Measurements from ENCODE around the gene SYAP1. TPM values are rescaled to one million over a fixed set of nuclear protein-coding genes. Genes with fewer than 3 reads are reported as not detected.

Gene SYAP1
- polyA plus RNA-seq (12.7 to 21.5 TPM (median 20.3 TPM) in 3 replicates), polyA minus RNA-seq (7.5 to 18.2 TPM (median 14.1 TPM) in 3 replicates)
- polyA plus RNA-seq (2011; ENCODE audit: low read depth), result 55.4 TPM
- polyA plus RNA-seq (2011; cell fraction: cytosol; rRNA removed), result 16.0 and 18.3 TPM in 2 replicates
- polyA plus RNA-seq (2011; cell fraction: nucleus; rRNA removed), result 11.6 and 13.4 TPM in 2 replicates
- polyA plus RNA-seq (2012; ENCODE audit: low replicate concordance), result 17.7 and 26.3 TPM in 2 replicates
- polyA minus RNA-seq (2011; cell fraction: cytosol; rRNA and poly(A)+ RNA removed), result 19.8 TPM
- polyA minus RNA-seq (2011; cell fraction: nucleus; rRNA and poly(A)+ RNA removed), result 8.0 and 13.1 TPM in 2 replicates

GRCh38 chrX:16719334-16720084 is at the start of gene SYAP1:
SYAP1 (plus strand) TSS chrX:16719612; CDS start chrX:16719725, 113 bp downstream.
- FAIRE-seq, result peak; percentile 96
- Histone ChIP-seq H2AFZ (ENCODE audit: control insufficient read depth, low read length) (peak within 1 kb of the TSS; percentile 95), H3K27ac (ENCODE audit: control insufficient read depth, insufficient read depth, low read length) (peak within 1 kb of the TSS; percentile 96), H3K9ac (ENCODE audit: control insufficient read depth, extremely low read depth, insufficient read depth, low read length) (peak within 1 kb of the TSS; percentile 96), H3K36me3 (ENCODE audit: control insufficient read depth in 2 of 2, extremely low read depth in 1 of 2, insufficient read depth in 2 of 2, low read length in 2 of 2) (peaks cover 0 to 4% of the 10 kb centered on the region in 2 experiments), H3K4me2 (ENCODE audit: control insufficient read depth, extremely low read depth, insufficient read depth, low read depth, low read length) (peak within 1 kb of the TSS; percentile 87), H3K9me1 (ENCODE audit: control insufficient read depth, extremely low read depth, insufficient read depth, low read length) (no peaks in the 10 kb centered on the region), H3K79me2 (ENCODE audit: control insufficient read depth, insufficient read depth, low read length) (peaks cover 46% of the 10 kb centered on the region), H3K4me3 (ENCODE audit: control insufficient read depth in 2 of 3, extremely low read depth in 1 of 3, insufficient read depth in 2 of 3, low read depth in 1 of 3, low read length in 3 of 3) (peak within 1 kb of the TSS; percentile 70 to 94 (median 92)), H3K9me3 (ENCODE audit: control insufficient read depth, low read depth, low read length) (no peaks in the 10 kb centered on the region), H3K4me1 (ENCODE audit: control insufficient read depth, extremely low read depth, insufficient read depth, low read length) (peaks cover 7% of the 10 kb centered on the region), H3K27me3 (ENCODE audit: control insufficient read depth, extremely low read depth, insufficient read depth, low read length) (no peaks in the 10 kb centered on the region), H4K20me1 (ENCODE audit: control insufficient read depth, extremely low read depth, insufficient read depth, low read length) (no peaks in the 10 kb centered on the region)
- DNase-seq (ENCODE audit: low read depth, low spot score), result peak; percentile 96
- dilution Hi-C loops (cut with MboI; ENCODE audit: extremely low pct_ligation_motif_present, low sequenced_read_pairs), result no loop called here
- TF ChIP-seq EZH2 (IDR thresholded peaks at IDR 0.05; ENCODE audit: low read length), result no peak
- TF ChIP-seq, protein P1, sequence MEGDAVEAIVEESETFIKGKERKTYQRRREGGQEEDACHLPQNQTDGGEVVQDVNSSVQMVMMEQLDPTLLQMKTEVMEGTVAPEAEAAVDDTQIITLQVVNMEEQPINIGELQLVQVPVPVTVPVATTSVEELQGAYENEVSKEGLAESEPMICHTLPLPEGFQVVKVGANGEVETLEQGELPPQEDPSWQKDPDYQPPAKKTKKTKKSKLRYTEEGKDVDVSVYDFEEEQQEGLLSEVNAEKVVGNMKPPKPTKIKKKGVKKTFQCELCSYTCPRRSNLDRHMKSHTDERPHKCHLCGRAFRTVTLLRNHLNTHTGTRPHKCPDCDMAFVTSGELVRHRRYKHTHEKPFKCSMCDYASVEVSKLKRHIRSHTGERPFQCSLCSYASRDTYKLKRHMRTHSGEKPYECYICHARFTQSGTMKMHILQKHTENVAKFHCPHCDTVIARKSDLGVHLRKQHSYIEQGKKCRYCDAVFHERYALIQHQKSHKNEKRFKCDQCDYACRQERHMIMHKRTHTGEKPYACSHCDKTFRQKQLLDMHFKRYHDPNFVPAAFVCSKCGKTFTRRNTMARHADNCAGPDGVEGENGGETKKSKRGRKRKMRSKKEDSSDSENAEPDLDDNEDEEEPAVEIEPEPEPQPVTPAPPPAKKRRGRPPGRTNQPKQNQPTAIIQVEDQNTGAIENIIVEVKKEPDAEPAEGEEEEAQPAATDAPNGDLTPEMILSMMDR (optimal IDR thresholded peaks at IDR 0.05 in 1 of 3, IDR thresholded peaks at IDR 0.05 in 1 of 3, conservative IDR thresholded peaks at IDR 0.05 in 1 of 3; ENCODE audit: extremely low read depth in 1 of 3, insufficient read depth in 2 of 3, low read length in 3 of 3), result peak in 1 of 3 experiments; percentile 7

- Histone ChIP-seq H3K27me3 (ENCODE audit: control insufficient read depth, extremely low read depth, insufficient read depth, low read length) (no peaks in the 10 kb centered on the region), H4K20me1 (ENCODE audit: control insufficient read depth, extremely low read depth, insufficient read depth, low read length) (no peaks in the 10 kb centered on the region), H3K4me3 (ENCODE audit: control insufficient read depth in 2 of 3, extremely low read depth in 1 of 3, insufficient read depth in 2 of 3, low read depth in 1 of 3, low read length in 3 of 3) (no peak overlapping the region), H2AFZ (ENCODE audit: control insufficient read depth, low read length) (no peak overlapping the region), H3K79me2 (ENCODE audit: control insufficient read depth, insufficient read depth, low read length) (no peaks in the 10 kb centered on the region), H3K36me3 (ENCODE audit: control insufficient read depth in 2 of 2, extremely low read depth in 1 of 2, insufficient read depth in 2 of 2, low read length in 2 of 2) (peaks cover 0 to 7% of the 10 kb centered on the region in 2 experiments), H3K9ac (ENCODE audit: control insufficient read depth, extremely low read depth, insufficient read depth, low read length) (no peak overlapping the region), H3K4me1 (ENCODE audit: control insufficient read depth, extremely low read depth, insufficient read depth, low read length) (no peaks in the 10 kb centered on the region), H3K4me2 (ENCODE audit: control insufficient read depth, extremely low read depth, insufficient read depth, low read depth, low read length) (no peak overlapping the region), H3K9me1 (ENCODE audit: control insufficient read depth, extremely low read depth, insufficient read depth, low read length) (no peaks in the 10 kb centered on the region), H3K9me3 (ENCODE audit: control insufficient read depth, low read depth, low read length) (no peaks in the 10 kb centered on the region), H3K27ac (ENCODE audit: control insufficient read depth, insufficient read depth, low read length) (no peak overlapping the region)
- TF ChIP-seq EZH2 (IDR thresholded peaks at IDR 0.05; ENCODE audit: low read length), result no peak
- TF ChIP-seq, protein P1 (optimal IDR thresholded peaks at IDR 0.05 in 1 of 3, IDR thresholded peaks at IDR 0.05 in 1 of 3, conservative IDR thresholded peaks at IDR 0.05 in 1 of 3; ENCODE audit: extremely low read depth in 1 of 3, insufficient read depth in 2 of 3, low read length in 3 of 3), result peak; percentile 20 to 55 (median 43)
- FAIRE-seq (no peak), DNase-seq (ENCODE audit: low read depth, low spot score) (no peak)
- dilution Hi-C loops (cut with MboI; ENCODE audit: extremely low pct_ligation_motif_present, low sequenced_read_pairs), result loop anchor here (25.0 kb wide), 1 partner anchor 234 kb away; no protein-coding TSS in a partner anchor
Measured at GRCh38 chrX:16671005-16671404, 48.4 kb upstream of the SYAP1 start.

Measured in keratinocyte (primary cell).